ENCODE data around the gene SEC61A2.
A peak's percentile ranks its signal among the peaks of the same experiment; 100 is the strongest.

Gene SEC61A2

GRCh38 chr10:12200850-12201249 lies 71.4 kb downstream of the SEC61A2 start:
- no peak for DNase-seq

- DNase-seq = no peak
Observed at GRCh38 chr10:12201543-12201942, 72.1 kb downstream of the SEC61A2 start.

GRCh38 chr10:12202226-12202625 lies 72.7 kb downstream of the SEC61A2 start:
- DNase-seq = no peak

- DNase-seq = no peak
Observed at GRCh38 chr10:12205082-12205481, 75.6 kb downstream of the SEC61A2 start.

GRCh38 chr10:12207114-12207513 lies 77.6 kb downstream of the SEC61A2 start:
- DNase-seq = no peak

- no peak for DNase-seq
Observed at GRCh38 chr10:12208460-12208859, 79.0 kb downstream of the SEC61A2 start.

GRCh38 chr10:12212454-12212853 lies 83.0 kb downstream of the SEC61A2 start:
- no peak for DNase-seq

- DNase-seq = no peak
Observed at GRCh38 chr10:12213621-12214020, 84.1 kb downstream of the SEC61A2 start.

- DNase-seq = no peak
Observed at GRCh38 chr10:12214093-12214492, 84.6 kb downstream of the SEC61A2 start.

- peak; percentile 10 to 55 for DNase-seq
Observed at GRCh38 chr10:12214763-12215218, 85.3 kb downstream of the SEC61A2 start.

Data from CD4-positive, alpha-beta T cell treated with Interleukin-1 beta for 1 hour (primary cell).